ENCODE data around the gene ZMIZ1.

The ZMIZ1 gene

GRCh38 chr10:79168210-79168609 is 99.4 kb downstream of the ZMIZ1 start:
- H2BK120ac ChIP-seq (ENCODE audit: low read depth, low read length), result no peak overlapping the region
- WGBS, result 100% methylated on average over 5 of the region's 5 CpGs
- peaks cover 68% of the 10 kb centered on the region for H3K79me1 ChIP-seq (replicated peaks; ENCODE audit: low read length, poor library complexity, severe bottlenecking)
- H4K91ac ChIP-seq (ENCODE audit: low read length), result no peak overlapping the region
- no peaks in the 10 kb centered on the region for H3K9me3 ChIP-seq (ENCODE audit: control insufficient read depth, low read length)
- no peak overlapping the region for H4K8ac ChIP-seq (ENCODE audit: low read length)
- no peak for DNase-seq
- H3K18ac ChIP-seq (ENCODE audit: low read depth in 1 of 2, low read length in 2 of 2), result no peak overlapping the region
- no peak overlapping the region for H2BK12ac ChIP-seq (ENCODE audit: low read length in 2 of 2)
- no peak overlapping the region for H3K4me2 ChIP-seq (ENCODE audit: low read length, poor library complexity, severe bottlenecking)
- H3K4ac ChIP-seq (ENCODE audit: low read depth in 1 of 2, low read length in 2 of 2), result no peak overlapping the region
- peaks cover 88 to 89% of the 10 kb centered on the region in 2 experiments for H3K36me3 ChIP-seq (ENCODE audit: control insufficient read depth in 1 of 2, insufficient read depth in 2 of 2, low read depth in 1 of 2, low read length in 2 of 2)
- H3K9ac ChIP-seq (ENCODE audit: low read length), result no peak overlapping the region
- H3K4me1 ChIP-seq (ENCODE audit: control insufficient read depth, insufficient read depth, low read depth, low read length), result peaks cover 39% of the 10 kb centered on the region
- H2BK15ac ChIP-seq (ENCODE audit: low read depth, poor library complexity, severe bottlenecking), result no peak overlapping the region
- H3K23ac ChIP-seq (ENCODE audit: low read length in 2 of 2), result no peak overlapping the region
- H2AK5ac ChIP-seq (ENCODE audit: low read length, severe bottlenecking), result no peak overlapping the region
- no peak overlapping the region for H3K14ac ChIP-seq (ENCODE audit: low read length in 2 of 2)
- no peak overlapping the region for H2BK5ac ChIP-seq (ENCODE audit: low read depth, low read length, poor library complexity, severe bottlenecking)
- H3K4me3 ChIP-seq (ENCODE audit: insufficient read depth in 1 of 2, low read depth in 1 of 2, low read length in 2 of 2), result no peak overlapping the region
- no peaks in the 10 kb centered on the region for H3K27me3 ChIP-seq (ENCODE audit: control insufficient read depth in 1 of 2, insufficient read depth in 1 of 2, low read length in 2 of 2)
- H3K27ac ChIP-seq (ENCODE audit: low read length, poor library complexity, severe bottlenecking), result no peak overlapping the region
- H2AFZ ChIP-seq (ENCODE audit: low read depth, low read length), result no peak overlapping the region

- no peak overlapping the region for H2AFZ ChIP-seq (ENCODE audit: low read depth, low read length)
- H3K4me2 ChIP-seq (ENCODE audit: low read length, poor library complexity, severe bottlenecking), result no peak overlapping the region
- H3K9ac ChIP-seq (ENCODE audit: low read length), result no peak overlapping the region
- no peak overlapping the region for H3K14ac ChIP-seq (ENCODE audit: low read length in 2 of 2)
- no peak overlapping the region for H2BK15ac ChIP-seq (ENCODE audit: low read depth, poor library complexity, severe bottlenecking)
- H2AK5ac ChIP-seq (ENCODE audit: low read length, severe bottlenecking), result no peak overlapping the region
- no peaks in the 10 kb centered on the region for H3K27me3 ChIP-seq (ENCODE audit: control insufficient read depth in 1 of 2, insufficient read depth in 1 of 2, low read length in 2 of 2)
- H2BK12ac ChIP-seq (ENCODE audit: low read length in 2 of 2), result no peak overlapping the region
- DNase-seq, result no peak
- peaks cover 63% of the 10 kb centered on the region for H3K79me1 ChIP-seq (replicated peaks; ENCODE audit: low read length, poor library complexity, severe bottlenecking)
- no peak overlapping the region for H2BK120ac ChIP-seq (ENCODE audit: low read depth, low read length)
- H3K27ac ChIP-seq (ENCODE audit: low read length, poor library complexity, severe bottlenecking), result no peak overlapping the region
- H3K36me3 ChIP-seq (ENCODE audit: control insufficient read depth in 1 of 2, insufficient read depth in 2 of 2, low read depth in 1 of 2, low read length in 2 of 2), result peaks cover 88 to 92% of the 10 kb centered on the region in 2 experiments
- no peak overlapping the region for H3K4ac ChIP-seq (ENCODE audit: low read depth in 1 of 2, low read length in 2 of 2)
- H3K9me3 ChIP-seq (ENCODE audit: control insufficient read depth, low read length), result no peaks in the 10 kb centered on the region
- H3K23ac ChIP-seq (ENCODE audit: low read length in 2 of 2), result no peak overlapping the region
- no peak overlapping the region for H2BK5ac ChIP-seq (ENCODE audit: low read depth, low read length, poor library complexity, severe bottlenecking)
- H3K4me3 ChIP-seq (ENCODE audit: insufficient read depth in 1 of 2, low read depth in 1 of 2, low read length in 2 of 2), result no peak overlapping the region
- peaks cover 43% of the 10 kb centered on the region for H3K4me1 ChIP-seq (ENCODE audit: control insufficient read depth, insufficient read depth, low read depth, low read length)
- no peak overlapping the region for H4K8ac ChIP-seq (ENCODE audit: low read length)
- WGBS, result 97% methylated on average over 4 of the region's 4 CpGs
- H3K18ac ChIP-seq (ENCODE audit: low read depth in 1 of 2, low read length in 2 of 2), result no peak overlapping the region
- no peak overlapping the region for H4K91ac ChIP-seq (ENCODE audit: low read length)
Measured at GRCh38 chr10:79170226-79170752, 101.5 kb downstream of the ZMIZ1 start.

GRCh38 chr10:79170993-79171392 is 102.2 kb downstream of the ZMIZ1 start:
- H3K4ac ChIP-seq (ENCODE audit: low read depth in 1 of 2, low read length in 2 of 2), result no peak overlapping the region
- H4K91ac ChIP-seq (ENCODE audit: low read length), result no peak overlapping the region
- no peak overlapping the region for H3K27ac ChIP-seq (ENCODE audit: low read length, poor library complexity, severe bottlenecking)
- no peak overlapping the region for H2BK15ac ChIP-seq (ENCODE audit: low read depth, poor library complexity, severe bottlenecking)
- no peak overlapping the region for H2AFZ ChIP-seq (ENCODE audit: low read depth, low read length)
- H2AK5ac ChIP-seq (ENCODE audit: low read length, severe bottlenecking), result no peak overlapping the region
- H3K36me3 ChIP-seq (ENCODE audit: control insufficient read depth in 1 of 2, insufficient read depth in 2 of 2, low read depth in 1 of 2, low read length in 2 of 2), result peaks cover 83 to 90% of the 10 kb centered on the region in 2 experiments
- no peak overlapping the region for H3K14ac ChIP-seq (ENCODE audit: low read length in 2 of 2)
- H2BK5ac ChIP-seq (ENCODE audit: low read depth, low read length, poor library complexity, severe bottlenecking), result no peak overlapping the region
- H3K4me2 ChIP-seq (ENCODE audit: low read length, poor library complexity, severe bottlenecking), result no peak overlapping the region
- H3K9ac ChIP-seq (ENCODE audit: low read length), result no peak overlapping the region
- H3K79me1 ChIP-seq (replicated peaks; ENCODE audit: low read length, poor library complexity, severe bottlenecking), result peaks cover 63% of the 10 kb centered on the region
- no peak overlapping the region for H3K23ac ChIP-seq (ENCODE audit: low read length in 2 of 2)
- no peak for DNase-seq
- H3K9me3 ChIP-seq (ENCODE audit: control insufficient read depth, low read length), result no peaks in the 10 kb centered on the region
- 95% methylated on average over 9 of the region's 9 CpGs for WGBS
- no peaks in the 10 kb centered on the region for H3K27me3 ChIP-seq (ENCODE audit: control insufficient read depth in 1 of 2, insufficient read depth in 1 of 2, low read length in 2 of 2)
- H3K18ac ChIP-seq (ENCODE audit: low read depth in 1 of 2, low read length in 2 of 2), result no peak overlapping the region
- no peak overlapping the region for H3K4me3 ChIP-seq (ENCODE audit: insufficient read depth in 1 of 2, low read depth in 1 of 2, low read length in 2 of 2)
- H2BK120ac ChIP-seq (ENCODE audit: low read depth, low read length), result no peak overlapping the region
- no peak overlapping the region for H4K8ac ChIP-seq (ENCODE audit: low read length)
- H2BK12ac ChIP-seq (ENCODE audit: low read length in 2 of 2), result no peak overlapping the region
- peaks cover 43% of the 10 kb centered on the region for H3K4me1 ChIP-seq (ENCODE audit: control insufficient read depth, insufficient read depth, low read depth, low read length)

GRCh38 chr10:79171504-79171903 is 102.7 kb downstream of the ZMIZ1 start:
- Histone ChIP-seq H3K18ac (ENCODE audit: low read depth in 1 of 2, low read length in 2 of 2) (no peak overlapping the region), H2AFZ (ENCODE audit: low read depth, low read length) (no peak overlapping the region), H3K4me2 (ENCODE audit: low read length, poor library complexity, severe bottlenecking) (no peak overlapping the region), H3K27ac (ENCODE audit: low read length, poor library complexity, severe bottlenecking) (no peak overlapping the region), H4K8ac (ENCODE audit: low read length) (no peak overlapping the region), H3K4ac (ENCODE audit: low read depth in 1 of 2, low read length in 2 of 2) (no peak overlapping the region), H3K9me3 (ENCODE audit: control insufficient read depth, low read length) (no peaks in the 10 kb centered on the region), H3K14ac (ENCODE audit: low read length in 2 of 2) (no peak overlapping the region), H3K4me1 (ENCODE audit: control insufficient read depth, insufficient read depth, low read depth, low read length) (peaks cover 44% of the 10 kb centered on the region), H3K27me3 (ENCODE audit: control insufficient read depth in 1 of 2, insufficient read depth in 1 of 2, low read length in 2 of 2) (no peaks in the 10 kb centered on the region), H2BK5ac (ENCODE audit: low read depth, low read length, poor library complexity, severe bottlenecking) (no peak overlapping the region), H3K36me3 (ENCODE audit: control insufficient read depth in 1 of 2, insufficient read depth in 2 of 2, low read depth in 1 of 2, low read length in 2 of 2) (peaks cover 78 to 90% of the 10 kb centered on the region in 2 experiments), H3K79me1 (replicated peaks; ENCODE audit: low read length, poor library complexity, severe bottlenecking) (peaks cover 63% of the 10 kb centered on the region), H3K9ac (ENCODE audit: low read length) (no peak overlapping the region), H4K91ac (ENCODE audit: low read length) (peak overlapping the region; percentile 5), H2BK15ac (ENCODE audit: low read depth, poor library complexity, severe bottlenecking) (no peak overlapping the region), H3K4me3 (ENCODE audit: insufficient read depth in 1 of 2, low read depth in 1 of 2, low read length in 2 of 2) (no peak overlapping the region), H2BK12ac (ENCODE audit: low read length in 2 of 2) (no peak overlapping the region), H2AK5ac (ENCODE audit: low read length, severe bottlenecking) (no peak overlapping the region), H2BK120ac (ENCODE audit: low read depth, low read length) (no peak overlapping the region), H3K23ac (ENCODE audit: low read length in 2 of 2) (no peak overlapping the region)
- over 99% methylated on average over 5 of the region's 5 CpGs for WGBS
- no peak for DNase-seq

Data from mesenchymal stem cell (in vitro differentiated cells and primary cell).